ENCODE data around the gene LMO2. TPM values are rescaled to one million over a fixed set of nuclear protein-coding genes. Genes with fewer than 3 reads are reported as not detected.
"Not testable (repeated sequence)": the region's sequence is repeated elsewhere in the genome, so short reads cannot be mapped to it uniquely, and the experiment has no call there.

LMO2 gene
- total RNA-seq, result 15.2 TPM

GRCh38 chr11:33891714-33892327 lies at the start of gene LMO2:
LMO2 (minus strand) TSS chr11:33892076; CDS start chr11:33869716, 22,360 bp downstream.
- DNase-seq, result no peak

- DNase-seq, result no peak
Measured at GRCh38 chr11:33940538-33940815, 48.6 kb upstream of the LMO2 start.

- peak; percentile 30 for DNase-seq
Measured at GRCh38 chr11:33936725-33937604, 45.1 kb upstream of the LMO2 start.

GRCh38 chr11:33935461-33936456 lies 43.9 kb upstream of the LMO2 start:
- DNase-seq, result no peak

GRCh38 chr11:33935005-33935404 lies 43.1 kb upstream of the LMO2 start:
- no peak for DNase-seq

GRCh38 chr11:33934450-33934849 lies 42.6 kb upstream of the LMO2 start:
- no peak for DNase-seq

- no peak for DNase-seq
Measured at GRCh38 chr11:33933602-33934001, 41.7 kb upstream of the LMO2 start.

- DNase-seq, result no peak
Measured at GRCh38 chr11:33932721-33933120, 40.8 kb upstream of the LMO2 start.

GRCh38 chr11:33931739-33932366 lies 40.0 kb upstream of the LMO2 start:
- not testable (repeated sequence) for DNase-seq

GRCh38 chr11:33931067-33931466 lies 39.2 kb upstream of the LMO2 start:
- no peak for DNase-seq

- peak; percentile 93 for DNase-seq
Measured at GRCh38 chr11:33930317-33931021, 38.6 kb upstream of the LMO2 start.

- DNase-seq, result no peak
Measured at GRCh38 chr11:33928564-33928963, 36.7 kb upstream of the LMO2 start.

GRCh38 chr11:33926671-33927552 lies 35.0 kb upstream of the LMO2 start:
- no peak for DNase-seq

- no peak for DNase-seq
Measured at GRCh38 chr11:33924341-33924740, 32.5 kb upstream of the LMO2 start.

GRCh38 chr11:33923626-33924025 lies 31.8 kb upstream of the LMO2 start:
- DNase-seq, result peak; percentile 18

- no peak for DNase-seq
Measured at GRCh38 chr11:33920838-33921613, 29.1 kb upstream of the LMO2 start.

GRCh38 chr11:33919645-33920044 lies 27.8 kb upstream of the LMO2 start:
- DNase-seq, result no peak

GRCh38 chr11:33917402-33917801 lies 25.5 kb upstream of the LMO2 start:
- not testable (repeated sequence) for DNase-seq

- DNase-seq, result no peak
Measured at GRCh38 chr11:33916736-33917135, 24.9 kb upstream of the LMO2 start.

GRCh38 chr11:33915526-33915925 lies 23.6 kb upstream of the LMO2 start:
- no peak for DNase-seq
